H9 (cell line): ENCODE measurements around the gene SCIMP. TPM values are rescaled to one million over a fixed set of nuclear protein-coding genes. Genes with fewer than 3 reads are reported as not detected.

Experiments used
- DNase-seq: peaks from one replicate; pipeline ENCODE4 v3.0.0-alpha.2; 2017
- H2AFZ ChIP-seq: one replicate; pipeline ENCODE4 v1.6.1; 2013; ENCODE audit warnings: mild to moderate bottlenecking, low read length, control low read depth, moderate library complexity
- H2AK5ac ChIP-seq: 2 replicates; pipeline ENCODE4 v1.6.1; 2013; ENCODE audit warnings: low read length, control low read depth, mixed read lengths; ENCODE audit not compliant: insufficient read length
- H2BK120ac ChIP-seq: one replicate; pipeline ENCODE4 v1.6.1; 2013; ENCODE audit warnings: low read depth, mild to moderate bottlenecking, low read length, control low read depth, inconsistent platforms; ENCODE audit not compliant: poor library complexity, severe bottlenecking
- H2BK12ac ChIP-seq: 2 replicates; pipeline ENCODE4 v1.6.1; 2013; ENCODE audit warnings: low read length, control low read depth, mixed read lengths, low read depth; ENCODE audit not compliant: insufficient read length
- H2BK15ac ChIP-seq: 2 replicates; pipeline ENCODE4 v1.6.1; 2013; ENCODE audit warnings: low read depth, low read length, control low read depth
- H2BK20ac ChIP-seq: one replicate; pipeline ENCODE4 v1.6.1; 2013; ENCODE audit warnings: low read depth, mild to moderate bottlenecking, low read length, control low read depth, inconsistent platforms; ENCODE audit not compliant: poor library complexity, severe bottlenecking
- H2BK5ac ChIP-seq: 2 replicates; pipeline ENCODE4 v1.6.1; 2013; ENCODE audit warnings: low read length, control low read depth, mixed read lengths; ENCODE audit not compliant: insufficient read length
- H3K14ac ChIP-seq: 2 replicates; pipeline ENCODE4 v1.6.1; 2013; ENCODE audit warnings: low read length, control low read depth; ENCODE audit not compliant: insufficient read depth
- H3K18ac ChIP-seq: 2 replicates; pipeline ENCODE4 v1.6.1; 2013; ENCODE audit warnings: low read depth, mild to moderate bottlenecking, mixed read lengths, low read length, control low read depth; ENCODE audit not compliant: insufficient read length
- H3K23ac ChIP-seq: 2 replicates; pipeline ENCODE4 v1.6.1; 2013; ENCODE audit warnings: low read length, control low read depth, mixed read lengths, low read depth; ENCODE audit not compliant: insufficient read length
- H3K23me2 ChIP-seq: 2 replicates; pipeline ENCODE4 v1.6.1; 2013; ENCODE audit warnings: low read depth, mild to moderate bottlenecking, mixed read lengths, low read length, control low read depth; ENCODE audit not compliant: insufficient read length, poor library complexity, severe bottlenecking
- H3K27ac ChIP-seq: 2 replicates; pipeline ENCODE4 v1.5.1; 2013; ENCODE audit warnings: low read length, control low read depth, mixed read lengths, low read depth; ENCODE audit not compliant: insufficient read length
- H3K27me3 ChIP-seq: 2 replicates; pipeline ENCODE4 v1.6.1; 2013; ENCODE audit warnings: low read length, control low read depth, inconsistent platforms; ENCODE audit not compliant: insufficient read depth
- H3K4ac ChIP-seq: 2 replicates; pipeline ENCODE4 v1.6.1; 2013; ENCODE audit warnings: low read depth, mild to moderate bottlenecking, control low read depth, inconsistent platforms, low read length, moderate library complexity
- H3K4me1 ChIP-seq: 2 replicates; pipeline ENCODE4 v1.6.1; 2013; ENCODE audit warnings: low read length, control low read depth, inconsistent platforms; ENCODE audit not compliant: insufficient read depth
- H3K4me2 ChIP-seq: 2 replicates; pipeline ENCODE4 v1.6.1; 2013; ENCODE audit warnings: low read length, control low read depth, mixed read lengths; ENCODE audit not compliant: insufficient read length, insufficient read depth
- H3K56ac ChIP-seq: 2 replicates; pipeline ENCODE4 v1.6.1; 2013; ENCODE audit warnings: low read depth, mild to moderate bottlenecking, mixed read lengths, low read length, control low read depth; ENCODE audit not compliant: insufficient read length
- H3K79me1 ChIP-seq: 2 replicates; pipeline ENCODE4 v1.6.1; 2013; ENCODE audit warnings: low read depth, mild to moderate bottlenecking, moderate library complexity, low read length, control low read depth, inconsistent platforms; ENCODE audit not compliant: insufficient read depth, poor library complexity, severe bottlenecking
- H3K79me2 ChIP-seq: 2 replicates; pipeline ENCODE4 v1.6.1; 2013; ENCODE audit warnings: low read length, control low read depth, inconsistent platforms; ENCODE audit not compliant: insufficient read depth
- H3K9ac ChIP-seq: 2 replicates; pipeline ENCODE4 v1.6.1; 2013; ENCODE audit warnings: low read length, control low read depth, mixed read lengths; ENCODE audit not compliant: insufficient read length; ENCODE audit errors: extremely low read depth
- H3K9me3 ChIP-seq: one replicate; pipeline ENCODE4 v1.6.1; 2013; ENCODE audit warnings: low read depth, low read length, inconsistent platforms; ENCODE audit not compliant: control insufficient read depth
- H3T11ph ChIP-seq: one replicate; pipeline ENCODE4 v1.6.1; 2013; ENCODE audit warnings: mild to moderate bottlenecking, low read length, control low read depth, inconsistent platforms
- H4K20me1 ChIP-seq: one replicate; pipeline ENCODE4 v1.6.1; 2013; ENCODE audit not compliant: control insufficient read depth, insufficient read length, insufficient read depth
- H4K5ac ChIP-seq: 2 replicates; pipeline ENCODE4 v1.6.1; 2013; ENCODE audit warnings: low read depth, mild to moderate bottlenecking, mixed read lengths, low read length, control low read depth; ENCODE audit not compliant: insufficient read length
- H4K8ac ChIP-seq: replicated peaks from 2 replicates; pipeline ENCODE4 v1.6.1; 2013; ENCODE audit warnings: low read length, control low read depth, mixed read lengths, low read depth; ENCODE audit not compliant: insufficient read length
- H4K91ac ChIP-seq: 2 replicates; pipeline ENCODE4 v1.6.1; 2013; ENCODE audit warnings: low read depth, mild to moderate bottlenecking, moderate library complexity, mixed read lengths, low read length, control low read depth; ENCODE audit not compliant: insufficient read length
- H3K27ac Mint-ChIP-seq, 3 experiments: 2 replicates in 2 of 3; 3 replicates in 1 of 3; pipeline ENCODE4 v1.8.0; 2020 to 2021; ENCODE audit warnings: mixed read lengths in 3 of 3, mild to moderate bottlenecking in 1 of 3, moderate library complexity in 1 of 3
- H3K27me3 Mint-ChIP-seq: 2 replicates; pipeline ENCODE4 v1.8.0; 2021; ENCODE audit warnings: low read depth, mild to moderate bottlenecking, moderate library complexity, mixed read lengths
- H3K36me3 Mint-ChIP-seq, 3 experiments: 2 replicates in 2 of 3; 3 replicates in 1 of 3; pipeline ENCODE4 v1.8.0; 2020 to 2021; ENCODE audit warnings: low read depth in 3 of 3, mixed read lengths in 3 of 3; ENCODE audit not compliant: insufficient read depth in 1 of 3
- H3K4me1 Mint-ChIP-seq, 2 experiments: 2 replicates each; pipeline ENCODE4 v1.8.0; 2020; ENCODE audit warnings: mixed read lengths in 2 of 2
- H3K4me3 Mint-ChIP-seq, 2 experiments: 2 replicates in 1 of 2; 3 replicates in 1 of 2; pipeline ENCODE4 v1.8.0; 2020 to 2021; ENCODE audit warnings: mild to moderate bottlenecking in 2 of 2, mixed read lengths in 2 of 2, moderate library complexity in 1 of 2
- H3K9me3 Mint-ChIP-seq, 2 experiments: 2 replicates in 1 of 2; 3 replicates in 1 of 2; pipeline ENCODE4 v1.8.0; 2020; ENCODE audit warnings: mild to moderate bottlenecking in 2 of 2, mixed read lengths in 2 of 2, moderate library complexity in 1 of 2
- CTCF ChIP-seq: fragments of 200-600 bp; sonication (generic); conservative IDR thresholded peaks from 3 replicates; pipeline ENCODE4 v1.8.0; 2021; ENCODE audit warnings: antibody characterized with exemption, mild to moderate bottlenecking
- WGBS: extraction: QIAGEN DNeasy Blood & Tissue Kit; methylation state at CpG from one replicate; pipeline ENCODE4 v1.1.7; 2013; ENCODE audit warnings: missing lambda C conversion rate, low lambda C conversion rate, mixed read lengths; ENCODE audit not compliant: insufficient read length; ENCODE audit errors: extremely low coverage; 5-methylcytosine and 5-hydroxymethylcytosine counted together
- total RNA-seq: library from RNA; stranded (reverse); gene quantifications from 2 replicates; pipeline ENCODE4 v1.2.1, GENCODE V29; 2021

SCIMP gene
- total RNA-seq, 1 experiment from 2014 or later: not detected

DNA sequence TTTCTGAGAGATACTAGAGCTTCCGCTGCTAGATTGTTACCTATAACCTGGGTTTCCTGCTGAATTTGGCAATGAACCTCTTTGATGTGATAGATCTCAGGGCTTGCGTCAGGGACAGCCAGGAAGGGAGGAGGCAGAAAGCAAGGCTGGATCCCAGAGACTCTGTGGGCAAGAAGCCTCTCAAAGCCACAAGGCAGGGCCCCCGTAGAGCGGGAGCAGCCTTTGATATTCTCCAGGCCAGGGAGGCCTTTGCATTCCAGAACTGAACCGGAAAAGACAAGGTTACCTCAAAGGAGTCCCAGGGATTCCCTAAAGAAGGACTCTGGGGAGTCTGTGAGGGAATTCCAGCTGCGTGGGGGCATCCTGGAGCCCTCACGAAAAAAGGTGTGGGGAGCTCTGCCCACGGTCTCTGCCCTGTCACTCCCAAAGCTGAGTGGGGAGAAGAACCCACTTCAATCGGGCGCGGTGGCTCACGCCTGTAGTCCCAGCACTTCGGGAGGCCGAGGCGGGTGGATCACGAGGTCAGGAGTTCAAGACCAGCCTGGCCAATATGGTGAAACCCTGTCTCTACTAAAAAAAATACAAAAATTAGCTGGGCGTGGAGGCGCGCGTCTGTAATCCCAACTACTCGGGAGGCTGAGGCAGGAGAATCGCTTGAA lies 14.3 kb upstream of the SCIMP start:
- H3K56ac ChIP-seq: no peak overlapping the region
- no peaks in the 10 kb centered on the region for H3K4me1 ChIP-seq
- H2BK15ac ChIP-seq: no peak overlapping the region
- no peak overlapping the region for H3K9ac ChIP-seq
- WGBS: no CpG with 5 or more reads among the region's 22 CpGs
- H2BK20ac ChIP-seq: no peak overlapping the region
- no peaks in the 10 kb centered on the region for H3K79me1 ChIP-seq
- 0 out of 7 replicates have a peak overlapping the region, but pooled peaks of 1 of the 3 experiments have one; percentile 40 for H3K27ac Mint-ChIP-seq
- H4K8ac ChIP-seq: no peak overlapping the region
- no peak overlapping the region for H3K18ac ChIP-seq
- H3K79me2 ChIP-seq: no peaks in the 10 kb centered on the region
- H3K27ac ChIP-seq: no peak overlapping the region
- H3K9me3 ChIP-seq: no peaks in the 10 kb centered on the region
- H4K5ac ChIP-seq: no peak overlapping the region
- no peaks in the 10 kb centered on the region for H4K20me1 ChIP-seq
- no peaks in the 10 kb centered on the region for H3K9me3 Mint-ChIP-seq
- H3K4me2 ChIP-seq: no peak overlapping the region
- H3K23me2 ChIP-seq: no peaks in the 10 kb centered on the region
- no peaks in the 10 kb centered on the region for H3K27me3 ChIP-seq
- H4K91ac ChIP-seq: no peak overlapping the region
- no peak overlapping the region for H3K14ac ChIP-seq
- no peak overlapping the region for H2BK12ac ChIP-seq
- no peak overlapping the region for H2AFZ ChIP-seq
- DNase-seq: peak; percentile 70
- no peaks in the 10 kb centered on the region for H3K36me3 Mint-ChIP-seq
- H2BK5ac ChIP-seq: no peak overlapping the region
- H3K4ac ChIP-seq: no peak overlapping the region
- H3K4me1 Mint-ChIP-seq: peaks cover 3 to 6% of the 10 kb centered on the region in 2 experiments; a peak in 2 of 4 replicates
- no peaks in the 10 kb centered on the region for H3K27me3 Mint-ChIP-seq
- H3K4me3 Mint-ChIP-seq: no peak overlapping the region
- H2BK120ac ChIP-seq: no peak overlapping the region
- no peak overlapping the region for H3T11ph ChIP-seq
- H2AK5ac ChIP-seq: no peak overlapping the region
- no peak for TF ChIP-seq CTCF
- H3K23ac ChIP-seq: no peak overlapping the region
